ENCODE results near the gene TROAP. TPM values are rescaled to one million over a fixed set of nuclear protein-coding genes. Genes with fewer than 3 reads are reported as not detected.
"Not testable (repeated sequence)": the region's sequence is repeated elsewhere in the genome, so short reads cannot be mapped to it uniquely, and the experiment has no call there.

Gene TROAP
- polyA plus RNA-seq (2013, experiment 1 of 4): 76.3 TPM
- 70.2 TPM for polyA plus RNA-seq (2013, experiment 2 of 4)
- 63.5 TPM for polyA plus RNA-seq (2013, experiment 3 of 4)
- polyA plus RNA-seq (2013, experiment 4 of 4): 64.5 TPM

DNA sequence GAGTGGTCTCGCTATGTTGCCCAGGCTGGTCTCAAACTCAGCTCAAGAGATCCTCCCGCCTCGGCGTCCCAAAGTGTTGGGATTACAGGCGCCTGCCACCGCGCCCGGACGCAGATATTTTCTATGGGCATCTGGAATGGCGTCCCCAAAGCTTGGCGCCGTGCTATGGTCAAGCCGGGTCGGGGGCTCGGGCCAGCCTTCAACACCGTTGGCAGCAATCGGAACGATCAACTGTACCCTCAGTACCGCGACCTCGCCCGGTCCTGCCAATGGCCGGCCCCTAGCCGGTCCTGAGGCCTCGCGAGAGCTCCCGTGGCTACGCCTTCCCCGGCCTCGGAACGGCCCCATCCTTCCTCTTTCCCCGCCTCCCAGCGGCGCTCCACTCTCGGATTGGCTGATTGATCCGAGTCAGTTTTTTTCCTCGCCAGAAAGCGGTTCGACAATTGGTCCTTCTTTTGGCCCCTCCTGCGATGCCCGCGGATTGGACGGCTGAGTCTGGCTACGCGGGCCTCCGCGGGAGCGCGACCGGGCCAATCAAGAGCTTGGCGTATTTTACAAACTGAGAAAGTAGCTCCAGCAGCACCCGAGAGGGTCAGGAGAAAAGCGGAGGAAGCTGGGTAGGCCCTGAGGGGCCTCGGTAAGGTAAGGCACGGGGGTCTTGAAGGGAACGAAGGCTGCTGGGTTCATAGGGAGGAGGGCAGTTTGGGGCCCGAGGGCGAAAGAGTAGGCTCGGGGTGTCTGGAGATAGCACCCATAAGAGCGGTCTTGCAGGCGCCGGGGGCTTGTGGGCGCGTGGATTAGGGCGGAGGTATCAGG is at the start of gene TROAP:
Gene TROAP, plus strand, starts transcription at position 548 of the 816 bp plus-strand sequence. CDS start 354 bp downstream, outside the sequence.
- Histone ChIP-seq H3K9me3 (ENCODE audit: control insufficient read depth, low read length) (no peaks in the 10 kb centered on the region), H3K4me1 (ENCODE audit: control insufficient read depth, insufficient read depth, low read length) (peaks cover 11% of the 10 kb centered on the region), H3K36me3 (ENCODE audit: control insufficient read depth, insufficient read depth, low read length) (peaks cover 22% of the 10 kb centered on the region), H3K27ac (ENCODE audit: insufficient read depth, low read depth, low read length, poor library complexity, severe bottlenecking) (no peak within 1 kb of the TSS), H3K4me3 (ENCODE audit: insufficient read depth, low read depth, low read length) (peak within 1 kb of the TSS; percentile 74), H3K27me3 (ENCODE audit: control insufficient read depth, insufficient read depth, low read length, poor library complexity, severe bottlenecking) (no peaks in the 10 kb centered on the region)
- 1% methylated on average over 65 of the region's 65 CpGs for WGBS, 2 experiments

- Histone ChIP-seq H3K27me3 (ENCODE audit: control insufficient read depth, insufficient read depth, low read length, poor library complexity, severe bottlenecking) (no peaks in the 10 kb centered on the region), H3K36me3 (ENCODE audit: control insufficient read depth, insufficient read depth, low read length) (peaks cover 26% of the 10 kb centered on the region), H3K4me3 (ENCODE audit: insufficient read depth, low read depth, low read length) (no peak overlapping the region), H3K27ac (ENCODE audit: insufficient read depth, low read depth, low read length, poor library complexity, severe bottlenecking) (no peak overlapping the region), H3K9me3 (ENCODE audit: control insufficient read depth, low read length) (no peaks in the 10 kb centered on the region), H3K4me1 (ENCODE audit: control insufficient read depth, insufficient read depth, low read length) (no peaks in the 10 kb centered on the region)
- 90% methylated on average over 6 of the region's 6 CpGs for WGBS, 2 experiments
Observed at GRCh38 chr12:49273726-49274395, 49.2 kb upstream of the TROAP start.

GRCh38 chr12:49274396-49275069 is 48.5 kb upstream of the TROAP start:
- peaks cover 26% of the 10 kb centered on the region for H3K36me3 ChIP-seq (ENCODE audit: control insufficient read depth, insufficient read depth, low read length)
- peaks cover under 1% of the 10 kb centered on the region for H3K4me1 ChIP-seq (ENCODE audit: control insufficient read depth, insufficient read depth, low read length)
- 89 to 93% methylated on average over 7 of the region's 7 CpGs for WGBS, 2 experiments
- no peak overlapping the region for H3K4me3 ChIP-seq (ENCODE audit: insufficient read depth, low read depth, low read length)
- H3K9me3 ChIP-seq (ENCODE audit: control insufficient read depth, low read length): no peaks in the 10 kb centered on the region
- H3K27ac ChIP-seq (ENCODE audit: insufficient read depth, low read depth, low read length, poor library complexity, severe bottlenecking): no peak overlapping the region
- no peaks in the 10 kb centered on the region for H3K27me3 ChIP-seq (ENCODE audit: control insufficient read depth, insufficient read depth, low read length, poor library complexity, severe bottlenecking)

DNA sequence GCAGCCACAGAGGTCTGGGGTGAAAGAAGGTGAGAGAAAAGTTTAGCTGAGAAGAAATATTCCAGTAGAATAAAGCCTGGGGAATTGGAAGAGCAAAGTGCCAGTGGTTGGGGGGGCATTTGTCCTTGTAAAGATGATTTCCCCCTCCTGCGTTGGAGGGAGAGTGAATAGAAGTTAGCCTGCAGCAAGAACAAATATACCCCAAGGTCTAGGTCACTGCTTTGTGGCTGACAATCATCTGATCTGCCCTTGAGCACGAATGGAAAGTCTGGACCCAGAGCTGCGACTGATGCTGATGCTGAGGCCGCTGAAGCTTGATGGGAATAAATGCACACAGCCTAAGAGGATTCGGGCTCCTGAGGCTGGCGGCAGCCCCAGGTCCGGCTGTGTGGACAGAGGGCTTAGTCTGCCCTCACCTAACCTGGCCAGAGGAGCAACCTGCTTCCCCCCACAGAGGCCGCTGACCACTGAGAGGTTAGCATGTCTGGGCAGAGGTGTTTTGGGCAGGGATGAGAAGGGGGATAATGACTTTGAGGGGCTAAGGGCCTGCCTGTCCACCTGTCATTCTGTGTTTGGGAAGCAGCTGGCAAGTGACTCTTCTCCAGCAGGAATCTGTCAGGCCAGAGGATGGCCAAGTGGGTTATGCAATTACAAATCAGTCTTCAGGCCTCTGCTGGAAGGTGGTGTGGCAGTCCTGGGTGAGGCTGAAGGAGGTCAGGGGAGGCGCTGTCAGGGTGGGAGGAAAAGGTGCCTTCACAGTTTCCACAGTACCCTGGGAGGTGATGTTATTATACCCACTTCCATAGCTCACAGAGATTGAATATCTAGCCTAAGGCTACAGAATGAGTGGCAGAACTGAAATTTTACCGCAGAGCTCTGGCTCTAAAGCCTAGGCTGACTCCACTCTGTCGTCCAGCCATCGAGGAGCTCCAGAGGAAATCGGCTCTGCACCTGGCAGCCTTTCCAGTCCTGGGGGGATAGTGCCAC is 46.5 kb upstream of the TROAP start:
- Histone ChIP-seq H3K4me1 (ENCODE audit: control insufficient read depth, insufficient read depth, low read length) (peaks cover 6% of the 10 kb centered on the region), H3K4me3 (ENCODE audit: insufficient read depth, low read depth, low read length) (no peak overlapping the region), H3K36me3 (ENCODE audit: control insufficient read depth, insufficient read depth, low read length) (peaks cover 11% of the 10 kb centered on the region), H3K9me3 (ENCODE audit: control insufficient read depth, low read length) (no peaks in the 10 kb centered on the region), H3K27me3 (ENCODE audit: control insufficient read depth, insufficient read depth, low read length, poor library complexity, severe bottlenecking) (no peaks in the 10 kb centered on the region), H3K27ac (ENCODE audit: insufficient read depth, low read depth, low read length, poor library complexity, severe bottlenecking) (no peak overlapping the region)
- WGBS, 2 experiments: 89 to 91% methylated on average over 13 of the region's 13 CpGs

- Histone ChIP-seq H3K4me1 (ENCODE audit: control insufficient read depth, insufficient read depth, low read length) (peaks cover 13% of the 10 kb centered on the region), H3K9me3 (ENCODE audit: control insufficient read depth, low read length) (no peaks in the 10 kb centered on the region), H3K27ac (ENCODE audit: insufficient read depth, low read depth, low read length, poor library complexity, severe bottlenecking) (no peak overlapping the region), H3K4me3 (ENCODE audit: insufficient read depth, low read depth, low read length) (no peak overlapping the region), H3K27me3 (ENCODE audit: control insufficient read depth, insufficient read depth, low read length, poor library complexity, severe bottlenecking) (no peaks in the 10 kb centered on the region), H3K36me3 (ENCODE audit: control insufficient read depth, insufficient read depth, low read length) (peaks cover 6% of the 10 kb centered on the region)
- WGBS, 2 experiments: 91 to 92% methylated on average over 7 of the region's 7 CpGs
Observed at GRCh38 chr12:49277466-49277865, 45.6 kb upstream of the TROAP start.

DNA sequence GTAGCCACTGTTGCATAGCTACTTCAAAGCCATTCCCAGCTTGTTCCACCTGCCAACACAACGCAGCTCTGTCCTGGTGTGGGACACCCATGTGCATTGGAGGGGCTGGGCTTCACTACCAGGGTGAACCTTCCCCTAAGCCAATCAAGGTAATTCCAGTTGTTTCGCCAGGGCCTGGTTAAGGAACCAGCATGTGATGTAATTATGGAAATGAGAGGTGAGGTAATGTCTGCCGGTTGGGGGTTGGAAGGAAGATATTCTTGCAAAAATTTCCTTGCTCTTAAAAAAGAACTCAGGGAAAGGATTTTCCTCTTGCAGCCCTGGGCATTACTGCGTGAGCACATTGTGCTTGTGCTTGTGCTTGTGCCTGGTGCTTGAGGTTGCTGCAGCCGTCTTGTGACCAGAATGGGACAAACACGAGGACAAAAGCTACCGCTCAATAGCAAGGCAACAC is 43.3 kb upstream of the TROAP start:
- Histone ChIP-seq H3K4me3 (ENCODE audit: insufficient read depth, low read depth, low read length) (no peak overlapping the region), H3K9me3 (ENCODE audit: control insufficient read depth, low read length) (no peaks in the 10 kb centered on the region), H3K4me1 (ENCODE audit: control insufficient read depth, insufficient read depth, low read length) (peaks cover 16% of the 10 kb centered on the region), H3K36me3 (ENCODE audit: control insufficient read depth, insufficient read depth, low read length) (no peaks in the 10 kb centered on the region), H3K27me3 (ENCODE audit: control insufficient read depth, insufficient read depth, low read length, poor library complexity, severe bottlenecking) (no peaks in the 10 kb centered on the region), H3K27ac (ENCODE audit: insufficient read depth, low read depth, low read length, poor library complexity, severe bottlenecking) (no peak overlapping the region)
- 41 to 44% methylated on average over 7 of the region's 7 CpGs for WGBS, 2 experiments

DNA sequence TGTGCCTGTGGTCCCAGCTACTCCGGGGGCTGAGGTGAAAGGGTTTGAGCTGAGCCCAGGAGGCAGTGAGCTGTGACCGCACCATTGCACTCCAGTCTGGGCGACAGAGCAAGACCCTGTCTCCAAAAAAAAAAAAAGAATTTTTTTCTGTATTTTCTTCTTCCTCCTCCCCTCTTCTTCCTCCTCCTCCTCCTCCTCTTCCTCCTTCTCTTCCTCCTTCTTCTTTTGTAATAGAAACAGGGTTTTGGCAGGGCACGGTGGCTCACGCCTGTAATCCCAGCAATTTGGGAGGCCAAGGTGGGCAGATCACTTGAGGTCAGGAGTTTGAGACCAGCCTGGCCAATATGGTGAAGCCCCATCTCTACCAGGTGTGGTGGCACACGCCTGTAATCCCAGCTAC is 42.5 kb upstream of the TROAP start:
- H3K27ac ChIP-seq (ENCODE audit: insufficient read depth, low read depth, low read length, poor library complexity, severe bottlenecking); H3K4me3 ChIP-seq (ENCODE audit: insufficient read depth, low read depth, low read length); H3K36me3 ChIP-seq (ENCODE audit: control insufficient read depth, insufficient read depth, low read length); H3K9me3 ChIP-seq (ENCODE audit: control insufficient read depth, low read length); H3K27me3 ChIP-seq (ENCODE audit: control insufficient read depth, insufficient read depth, low read length, poor library complexity, severe bottlenecking): not testable (repeated sequence)
- 94 to 95% methylated on average over 6 of the region's 6 CpGs for WGBS, 2 experiments
- H3K4me1 ChIP-seq (ENCODE audit: control insufficient read depth, insufficient read depth, low read length): peaks cover 16% of the 10 kb centered on the region

DNA sequence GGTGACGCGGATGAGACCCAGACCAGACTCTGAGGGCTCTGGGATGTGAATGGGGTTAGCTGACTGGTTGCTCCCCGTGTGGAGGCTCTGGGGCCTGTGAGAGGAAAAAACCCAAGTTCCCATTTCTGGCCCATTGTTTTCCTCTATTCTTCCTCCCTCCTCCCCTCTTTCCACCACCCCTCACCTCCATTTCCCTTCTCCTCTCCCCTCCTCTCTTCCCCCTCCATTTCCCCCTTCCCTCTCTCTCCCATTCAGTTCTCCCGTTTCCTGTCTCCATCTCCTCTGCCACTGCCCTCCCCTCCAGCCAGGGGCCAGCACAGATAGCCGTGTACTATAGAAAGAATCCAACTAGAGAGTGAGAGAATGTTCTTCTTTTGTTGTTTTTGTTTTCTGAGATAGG is 40.8 kb upstream of the TROAP start:
- Histone ChIP-seq H3K9me3 (ENCODE audit: control insufficient read depth, low read length) (no peaks in the 10 kb centered on the region), H3K4me1 (ENCODE audit: control insufficient read depth, insufficient read depth, low read length) (peaks cover 16% of the 10 kb centered on the region), H3K4me3 (ENCODE audit: insufficient read depth, low read depth, low read length) (no peak overlapping the region), H3K36me3 (ENCODE audit: control insufficient read depth, insufficient read depth, low read length) (no peaks in the 10 kb centered on the region), H3K27ac (ENCODE audit: insufficient read depth, low read depth, low read length, poor library complexity, severe bottlenecking) (no peak overlapping the region), H3K27me3 (ENCODE audit: control insufficient read depth, insufficient read depth, low read length, poor library complexity, severe bottlenecking) (no peaks in the 10 kb centered on the region)
- 78 to 93% methylated on average over 3 to 5 of the region's 5 CpGs for WGBS, 2 experiments

GRCh38 chr12:49282740-49283375 is 40.2 kb upstream of the TROAP start:
- not testable (repeated sequence) for H3K27ac ChIP-seq (ENCODE audit: insufficient read depth, low read depth, low read length, poor library complexity, severe bottlenecking)
- H3K4me1 ChIP-seq (ENCODE audit: control insufficient read depth, insufficient read depth, low read length): peaks cover 16% of the 10 kb centered on the region

More at GRCh38 chr12:49282740-49283375, 40.2 kb upstream of the TROAP start:
- H3K9me3 ChIP-seq (ENCODE audit: control insufficient read depth, low read length); H3K36me3 ChIP-seq (ENCODE audit: control insufficient read depth, insufficient read depth, low read length); H3K4me3 ChIP-seq (ENCODE audit: insufficient read depth, low read depth, low read length); H3K27me3 ChIP-seq (ENCODE audit: control insufficient read depth, insufficient read depth, low read length, poor library complexity, severe bottlenecking): not testable (repeated sequence)
- 75 to 82% methylated on average over 2 of the region's 6 CpGs for WGBS, 2 experiments

Data from ectodermal cell (in vitro differentiated cells).